ENCODE results near the gene PGF. TPM values are rescaled to one million over a fixed set of nuclear protein-coding genes. Genes with fewer than 3 reads are reported as not detected.

PGF gene
- total and polyA plus RNA-seq, 4 donors, result 0.61 to 4.5 (median 1.8) TPM

GRCh38 chr14:74974364-74975058 lies 19.1 kb upstream of the PGF start:
- peaks cover 0 to 4% (median 0%) of the 10 kb centered on the region in 4 donors for H3K4me1 ChIP-seq (ENCODE audit: control insufficient read depth in 4 of 4, insufficient read depth in 4 of 4, low read length in 3 of 4)
- no peak overlapping the region for H3K9ac ChIP-seq (ENCODE audit: low read depth in 1 of 2, low read length in 2 of 2)
- H3K27ac ChIP-seq (ENCODE audit: low read depth in 1 of 2, low read length in 2 of 2), result peak overlapping the region in 1 of 2 donors; percentile 25
- H3K27me3 ChIP-seq (ENCODE audit: control insufficient read depth in 4 of 4, insufficient read depth in 4 of 4, low read length in 3 of 4), result no peaks in the 10 kb centered on the region
- WGBS, result 89% methylated on average over 15 of the region's 15 CpGs
- no peak for DNase-seq (ENCODE audit: low spot score)
- no peak overlapping the region for H3K4me3 ChIP-seq (ENCODE audit: low read depth in 1 of 3, low read length in 3 of 3)
- H3K36me3 ChIP-seq (ENCODE audit: control insufficient read depth in 4 of 4, insufficient read depth in 3 of 4, low read depth in 1 of 4, low read length in 3 of 4), result no peaks in the 10 kb centered on the region
- TF ChIP-seq REST (IDR thresholded peaks at IDR 0.05) (no peak), RXRA (IDR thresholded peaks at IDR 0.05) (no peak), HNF4A (conservative IDR thresholded peaks at IDR 0.05) (no peak), FOXA2 (IDR thresholded peaks at IDR 0.05) (no peak), YY1 (IDR thresholded peaks at IDR 0.05) (no peak), FOXA1 (IDR thresholded peaks at IDR 0.05) (no peak), ZBTB33 (IDR thresholded peaks at IDR 0.05) (no peak), HNF4G (IDR thresholded peaks at IDR 0.05) (no peak), JUND (IDR thresholded peaks at IDR 0.05) (no peak), SP1 (IDR thresholded peaks at IDR 0.05) (no peak), NR2F2 (IDR thresholded peaks at IDR 0.05) (no peak)
- no peaks in the 10 kb centered on the region for H3K9me3 ChIP-seq (ENCODE audit: control insufficient read depth in 4 of 4, low read length in 3 of 4)

GRCh38 chr14:74973905-74974363 lies 18.5 kb upstream of the PGF start:
- Histone ChIP-seq H3K9ac (ENCODE audit: low read depth in 1 of 2, low read length in 2 of 2) (no peak overlapping the region), H3K4me3 (ENCODE audit: low read depth in 1 of 3, low read length in 3 of 3) (no peak overlapping the region), H3K4me1 (ENCODE audit: control insufficient read depth in 4 of 4, insufficient read depth in 4 of 4, low read length in 3 of 4) (peaks cover 0 to 4% (median 0%) of the 10 kb centered on the region in 4 donors), H3K27me3 (ENCODE audit: control insufficient read depth in 4 of 4, insufficient read depth in 4 of 4, low read length in 3 of 4) (no peaks in the 10 kb centered on the region), H3K9me3 (ENCODE audit: control insufficient read depth in 4 of 4, low read length in 3 of 4) (no peaks in the 10 kb centered on the region), H3K27ac (ENCODE audit: low read depth in 1 of 2, low read length in 2 of 2) (no peak overlapping the region), H3K36me3 (ENCODE audit: control insufficient read depth in 4 of 4, insufficient read depth in 3 of 4, low read depth in 1 of 4, low read length in 3 of 4) (no peaks in the 10 kb centered on the region)
- WGBS, result 88% methylated on average over 5 of the region's 5 CpGs
- no peak for DNase-seq (ENCODE audit: low spot score)
- no peak for TF ChIP-seq MAX (IDR thresholded peaks at IDR 0.05)
- TF ChIP-seq CTCF (IDR thresholded peaks at IDR 0.05; ENCODE audit: low read depth, low read length, missing input control), result no peak
- no peak for TF ChIP-seq ZBTB33 (IDR thresholded peaks at IDR 0.05)
- no peak for TF ChIP-seq EGR1 (IDR thresholded peaks at IDR 0.05; ENCODE audit: low read depth in 2 of 2)
- TF ChIP-seq JUND (IDR thresholded peaks at IDR 0.05), result no peak
- TF ChIP-seq ATF3 (IDR thresholded peaks at IDR 0.05), result no peak
- TF ChIP-seq REST (IDR thresholded peaks at IDR 0.05), result no peak
- TF ChIP-seq HNF4G (IDR thresholded peaks at IDR 0.05), result no peak
- TF ChIP-seq HNF4A (conservative IDR thresholded peaks at IDR 0.05), result no peak
- no peak for TF ChIP-seq YY1 (IDR thresholded peaks at IDR 0.05)
- TF ChIP-seq FOXA2 (IDR thresholded peaks at IDR 0.05), result no peak
- no peak for TF ChIP-seq SP1 (IDR thresholded peaks at IDR 0.05)
- no peak for TF ChIP-seq RXRA (IDR thresholded peaks at IDR 0.05)
- no peak for TF ChIP-seq NR2F2 (IDR thresholded peaks at IDR 0.05)

Data from liver (tissue), 9 donors.